Caco-2 (cell line): ENCODE data around the gene TCHHL1. TPM values are rescaled to one million over a fixed set of nuclear protein-coding genes. Genes with fewer than 3 reads are reported as not detected.

ENCODE experiments used
- BruUV-seq: library from RNA; stranded (reverse); fragments of 400-500 nt; replicated peaks from 2 replicates; lab custom pipeline; 2021; lab: Mats Ljungman, UMichigan
- CTCF ChIA-PET: fragments of 300-600 bp; sonication (Branson Sonifier 250); formaldehyde crosslinking; loops from one replicate; lab custom pipeline; 2022; ENCODE audit warnings: antibody characterized with exemption; lab: Charles Lee
- POLR2A ChIA-PET: fragments of 300-600 bp; sonication (Branson Sonifier 250); formaldehyde crosslinking; loops from one replicate; lab custom pipeline; 2022; ENCODE audit warnings: antibody characterized with exemption; lab: Charles Lee
- DNase-seq, 2 experiments: peaks; one replicate each; pipeline versions ENCODE4 v3.0.0 to v3.0.0-alpha.2; 2020 to 2022
- H3K27me3 ChIP-seq: replicated peaks from 2 replicates; pipeline ENCODE4 v1.6.0; 2011; ENCODE audit warnings: low read length; ENCODE audit not compliant: control insufficient read depth, insufficient read depth
- H3K36me3 ChIP-seq: 2 replicates; pipeline ENCODE4 v1.5.1; 2011; ENCODE audit warnings: low read length; ENCODE audit not compliant: control insufficient read depth, insufficient read depth
- H3K4me1 ChIP-seq: fragments of 250-450 bp; sonication (Bioruptor Pico); 2 replicates; pipeline ENCODE4 v1.5.1; 2020; ENCODE audit warnings: mild to moderate bottlenecking
- H3K4me3 ChIP-seq: 2 replicates; pipeline ENCODE4 v1.5.1; 2011; ENCODE audit warnings: low read depth, mild to moderate bottlenecking, control low read depth, low read length
- H3K9me3 ChIP-seq: fragments of 250-450 bp; sonication (Bioruptor Pico); 2 replicates; pipeline ENCODE4 v1.5.1; 2020; ENCODE audit warnings: mild to moderate bottlenecking, moderate library complexity
- H3K27ac Mint-ChIP-seq: one replicate; pipeline ENCODE4 v1.8.0; 2022; ENCODE audit warnings: mixed read lengths; ENCODE audit not compliant: unreplicated experiment
- H3K27me3 Mint-ChIP-seq: one replicate; pipeline ENCODE4 v1.8.0; 2022; ENCODE audit warnings: mixed read lengths; ENCODE audit not compliant: insufficient read depth, unreplicated experiment
- H3K36me3 Mint-ChIP-seq: one replicate; pipeline ENCODE4 v1.8.0; 2022; ENCODE audit warnings: mild to moderate bottlenecking, mixed read lengths; ENCODE audit not compliant: insufficient read depth, unreplicated experiment
- H3K4me1 Mint-ChIP-seq: one replicate; pipeline ENCODE4 v1.8.0; 2022; ENCODE audit warnings: low read depth, mixed read lengths; ENCODE audit not compliant: unreplicated experiment
- H3K4me3 Mint-ChIP-seq: one replicate; pipeline ENCODE4 v1.8.0; 2022; ENCODE audit warnings: mild to moderate bottlenecking, moderate library complexity, mixed read lengths; ENCODE audit not compliant: unreplicated experiment
- H3K9me3 Mint-ChIP-seq: one replicate; pipeline ENCODE4 v1.8.0; 2022; ENCODE audit warnings: mixed read lengths; ENCODE audit not compliant: unreplicated experiment
- intact Hi-C: fragments of 100-400 bp; cut with micrococcal nuclease; formaldehyde crosslinking; loops from one replicate; pipeline ENCODE4 v1.10.0; 2022; ENCODE audit not compliant: unreplicated experiment
- total RNA-seq: library from RNA; stranded (reverse); gene quantifications from 2 replicates; pipeline ENCODE4 v1.2.3, GENCODE V29; 2022
- TF ChIP-seq, protein P1 (sequence below), 2 experiments: fragments of 200-600 bp in 1 of 2; IDR thresholded peaks; 1 replicate in 1 of 2; 2 replicates in 1 of 2; pipeline versions ENCODE4 v1.5.1 to v1.8.0; 2011 to 2022; ENCODE audit warnings: antibody characterized with exemption in 1 of 2, control low read depth in 1 of 2, inconsistent platforms in 1 of 2, low read depth in 1 of 2, low read length in 1 of 2, mild to moderate bottlenecking in 1 of 2, moderate library complexity in 1 of 2; ENCODE audit not compliant: insufficient read depth in 1 of 2, severe bottlenecking in 1 of 2, unreplicated experiment in 1 of 2

TCHHL1 gene
- total RNA-seq, 1 experiment from 2014 or later, result not detected

GRCh38 chr1:152072311-152072710 is 16.6 kb downstream of the TCHHL1 start:
- BruUV-seq, result no TSS peak
- no peaks in the 10 kb centered on the region for H3K36me3 Mint-ChIP-seq
- Histone ChIP-seq H3K27me3 (peaks cover 1% of the 10 kb centered on the region), H3K9me3 (no peaks in the 10 kb centered on the region), H3K36me3 (no peaks in the 10 kb centered on the region), H3K4me3 (no peak overlapping the region), H3K4me1 (peaks cover 3% of the 10 kb centered on the region; the same call in 1 of the 2 replicates)
- POLR2A ChIA-PET, result no interaction called here
- intact Hi-C loops, result no loop called here
- H3K27ac Mint-ChIP-seq, result no peak overlapping the region
- TF ChIP-seq, protein P1, sequence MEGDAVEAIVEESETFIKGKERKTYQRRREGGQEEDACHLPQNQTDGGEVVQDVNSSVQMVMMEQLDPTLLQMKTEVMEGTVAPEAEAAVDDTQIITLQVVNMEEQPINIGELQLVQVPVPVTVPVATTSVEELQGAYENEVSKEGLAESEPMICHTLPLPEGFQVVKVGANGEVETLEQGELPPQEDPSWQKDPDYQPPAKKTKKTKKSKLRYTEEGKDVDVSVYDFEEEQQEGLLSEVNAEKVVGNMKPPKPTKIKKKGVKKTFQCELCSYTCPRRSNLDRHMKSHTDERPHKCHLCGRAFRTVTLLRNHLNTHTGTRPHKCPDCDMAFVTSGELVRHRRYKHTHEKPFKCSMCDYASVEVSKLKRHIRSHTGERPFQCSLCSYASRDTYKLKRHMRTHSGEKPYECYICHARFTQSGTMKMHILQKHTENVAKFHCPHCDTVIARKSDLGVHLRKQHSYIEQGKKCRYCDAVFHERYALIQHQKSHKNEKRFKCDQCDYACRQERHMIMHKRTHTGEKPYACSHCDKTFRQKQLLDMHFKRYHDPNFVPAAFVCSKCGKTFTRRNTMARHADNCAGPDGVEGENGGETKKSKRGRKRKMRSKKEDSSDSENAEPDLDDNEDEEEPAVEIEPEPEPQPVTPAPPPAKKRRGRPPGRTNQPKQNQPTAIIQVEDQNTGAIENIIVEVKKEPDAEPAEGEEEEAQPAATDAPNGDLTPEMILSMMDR (IDR thresholded peaks at IDR 0.05; ENCODE audit: insufficient read depth in 1 of 2, low read depth in 1 of 2, low read length in 1 of 2, severe bottlenecking in 1 of 2, unreplicated experiment in 1 of 2), result no peak
- CTCF ChIA-PET, result no interaction called here
- H3K4me3 Mint-ChIP-seq, result no peak overlapping the region
- no peaks in the 10 kb centered on the region for H3K9me3 Mint-ChIP-seq
- peaks cover 15% of the 10 kb centered on the region for H3K27me3 Mint-ChIP-seq
- no peak for DNase-seq
- no peaks in the 10 kb centered on the region for H3K4me1 Mint-ChIP-seq

- Histone ChIP-seq H3K27me3 (peaks cover 3% of the 10 kb centered on the region; the same call in 1 of the 2 replicates), H3K36me3 (no peaks in the 10 kb centered on the region), H3K4me1 (peaks cover 3% of the 10 kb centered on the region; the same call in 1 of the 2 replicates), H3K4me3 (no peak overlapping the region), H3K9me3 (no peaks in the 10 kb centered on the region)
- CTCF ChIA-PET, result no interaction called here
- TF ChIP-seq, protein P1 (IDR thresholded peaks at IDR 0.05; ENCODE audit: insufficient read depth in 1 of 2, low read depth in 1 of 2, low read length in 1 of 2, severe bottlenecking in 1 of 2, unreplicated experiment in 1 of 2), result no peak
- POLR2A ChIA-PET, result no interaction called here
- no peaks in the 10 kb centered on the region for H3K9me3 Mint-ChIP-seq
- no peak overlapping the region for H3K4me3 Mint-ChIP-seq
- no peaks in the 10 kb centered on the region for H3K36me3 Mint-ChIP-seq
- peaks cover 18% of the 10 kb centered on the region for H3K27me3 Mint-ChIP-seq
- no peaks in the 10 kb centered on the region for H3K4me1 Mint-ChIP-seq
- no peak for DNase-seq
- intact Hi-C loops, result no loop called here
- no TSS peak for BruUV-seq
- no peak overlapping the region for H3K27ac Mint-ChIP-seq
Observed at GRCh38 chr1:152071123-152071522, 17.7 kb downstream of the TCHHL1 start.

- POLR2A ChIA-PET, result no interaction called here
- CTCF ChIA-PET, result interaction anchor here (0.9 kb wide), 1 partner anchor 390 kb away, joined by 4 read pairs; no protein-coding TSS in a partner anchor
- intact Hi-C loops, result no loop called here
Observed at GRCh38 chr1:152067929-152068328, 20.9 kb downstream of the TCHHL1 start.

More at GRCh38 chr1:152067929-152068328, 20.9 kb downstream of the TCHHL1 start:
- no peaks in the 10 kb centered on the region for H3K36me3 ChIP-seq
- Mint-ChIP-seq H3K27me3 (peaks cover 24% of the 10 kb centered on the region), H3K4me1 (no peaks in the 10 kb centered on the region), H3K4me3 (no peak overlapping the region), H3K27ac (no peak overlapping the region), H3K36me3 (no peaks in the 10 kb centered on the region), H3K9me3 (no peaks in the 10 kb centered on the region)
- H3K4me1 ChIP-seq, result peaks cover 3% of the 10 kb centered on the region; the same call in 1 of the 2 replicates
- no peaks in the 10 kb centered on the region for H3K9me3 ChIP-seq
- peaks cover 2% of the 10 kb centered on the region; the same call in 1 of the 2 replicates for H3K27me3 ChIP-seq
- DNase-seq, result no peak
- TF ChIP-seq, protein P1 (IDR thresholded peaks at IDR 0.05; ENCODE audit: insufficient read depth in 1 of 2, low read depth in 1 of 2, low read length in 1 of 2, severe bottlenecking in 1 of 2, unreplicated experiment in 1 of 2), result no peak
- H3K4me3 ChIP-seq, result no peak overlapping the region
- no TSS peak for BruUV-seq
